Activated CD8-positive, alpha-beta T cell treated with anti-CD3 and anti-CD28 coated beads, Interleukin-2, amount 10 ng/mL, durations not matched to agents 7 days and 5 days (primary cell): ENCODE results near the gene LRRC58. TPM values are rescaled to one million over a fixed set of nuclear protein-coding genes. Genes with fewer than 3 reads are reported as not detected.
"Not testable (repeated sequence)": the region's sequence is repeated elsewhere in the genome, so short reads cannot be mapped to it uniquely, and the experiment has no call there.

Source experiments
- ATAC-seq: fragments of 150-1000 bp; cut with Tn5 transposase; one replicate; pipeline ENCODE4 v1.10.0; 2021; ENCODE audit warnings: moderate library complexity
- CTCF ChIA-PET: fragments of 350-600 bp; sonication (Branson Sonifier 250); formaldehyde crosslinking; loops from one replicate; lab custom pipeline; 2021; ENCODE audit warnings: antibody characterized with exemption; lab: Charles Lee
- POLR2A ChIA-PET: fragments of 350-600 bp; sonication (Branson Sonifier 250); formaldehyde crosslinking; loops from one replicate; lab custom pipeline; 2021; ENCODE audit warnings: antibody characterized with exemption; lab: Charles Lee
- DNase-seq: peaks from one replicate; pipeline ENCODE4 v3.0.0-alpha.2; 2020
- H3K27ac Mint-ChIP-seq: one replicate; pipeline ENCODE4 v1.8.0; 2021; ENCODE audit warnings: mild to moderate bottlenecking, mixed read lengths
- H3K27me3 Mint-ChIP-seq: one replicate; pipeline ENCODE4 v1.8.0; 2021; ENCODE audit warnings: low read depth, mixed read lengths
- H3K36me3 Mint-ChIP-seq: one replicate; pipeline ENCODE4 v1.8.0; 2021; ENCODE audit warnings: low read depth, mixed read lengths
- H3K4me1 Mint-ChIP-seq: one replicate; pipeline ENCODE4 v1.8.0; 2021; ENCODE audit warnings: low read depth, mixed read lengths
- H3K4me3 Mint-ChIP-seq: one replicate; pipeline ENCODE4 v1.8.0; 2021; ENCODE audit warnings: mild to moderate bottlenecking, mixed read lengths
- H3K9me3 Mint-ChIP-seq: one replicate; pipeline ENCODE4 v1.8.0; 2022; ENCODE audit warnings: mixed read lengths; ENCODE audit not compliant: insufficient read depth
- total RNA-seq, 2 experiments: library from RNA; stranded (reverse); gene quantifications; one replicate each; pipeline ENCODE4 v1.2.3, GENCODE V29; 2021

The LRRC58 gene
- total RNA-seq: 10 to 100 TPM; 25.5 to 27.9 TPM

GRCh38 chr3:120348991-120349854 is at the start of gene LRRC58:
TSS of gene LRRC58 (minus strand) at chr3:120349354. CDS start at chr3:120349243, 111 bp downstream.
- peak; percentile 91 for ATAC-seq
- POLR2A ChIA-PET: interaction anchor here (0.6 to 2.0 kb wide), 18 partner anchors 8 to 1110 kb away, joined by 3 to 22 read pairs (median 4); partner anchors contain the start of genes GSK3B and NDUFB4

DNA sequence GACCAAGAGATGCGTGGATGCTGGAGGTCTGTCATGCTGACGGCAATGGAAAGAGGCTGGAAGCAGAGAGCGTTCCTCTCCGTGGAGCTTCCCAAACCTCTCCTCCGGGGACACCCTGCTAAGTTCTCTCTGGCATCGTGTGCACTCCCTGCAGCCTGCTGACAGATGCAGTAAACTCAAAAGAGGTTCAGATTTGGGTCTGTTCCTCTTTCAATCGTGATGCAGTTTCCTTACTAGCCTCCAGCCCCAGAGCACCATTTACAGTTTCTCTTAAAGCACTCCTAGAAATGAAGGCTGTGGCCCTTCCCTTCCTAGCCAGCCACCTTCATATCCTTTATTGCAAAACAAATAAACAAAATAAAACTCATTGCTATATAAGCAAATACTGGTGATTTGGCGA is 47.3 kb upstream of the LRRC58 start:
- H3K9me3 Mint-ChIP-seq: no peaks in the 10 kb centered on the region
- ChIA-PET CTCF (interaction anchor here (1.6 kb wide), 1 partner anchor 152 kb away, joined by 3 read pairs; no protein-coding TSS in a partner anchor), POLR2A (interaction anchor here (0.6 kb wide), 1 partner anchor 632 kb away, joined by 4 read pairs; no protein-coding TSS in a partner anchor)
- H3K4me1 Mint-ChIP-seq: no peaks in the 10 kb centered on the region
- no peak for DNase-seq
- no peak overlapping the region for H3K27ac Mint-ChIP-seq
- H3K4me3 Mint-ChIP-seq: no peak overlapping the region
- no peaks in the 10 kb centered on the region for H3K27me3 Mint-ChIP-seq
- no peak for ATAC-seq
- no peaks in the 10 kb centered on the region for H3K36me3 Mint-ChIP-seq

More at GRCh38 chr3:120348991-120349854, at the start of gene LRRC58:
- Mint-ChIP-seq H3K4me1 (peaks cover 45% of the 10 kb centered on the region), H3K9me3 (no peaks in the 10 kb centered on the region), H3K27ac (peak within 1 kb of the TSS; percentile 89), H3K4me3 (peak within 1 kb of the TSS; percentile 89), H3K27me3 (peaks cover 19% of the 10 kb centered on the region), H3K36me3 (peaks cover 34% of the 10 kb centered on the region)
- DNase-seq: peak; percentile 90
- CTCF ChIA-PET: interaction anchor here (1.1 to 4.3 kb wide), 8 partner anchors 12 to 253 kb away, joined by 3 to 35 read pairs (median 5); no protein-coding TSS in a partner anchor

DNA sequence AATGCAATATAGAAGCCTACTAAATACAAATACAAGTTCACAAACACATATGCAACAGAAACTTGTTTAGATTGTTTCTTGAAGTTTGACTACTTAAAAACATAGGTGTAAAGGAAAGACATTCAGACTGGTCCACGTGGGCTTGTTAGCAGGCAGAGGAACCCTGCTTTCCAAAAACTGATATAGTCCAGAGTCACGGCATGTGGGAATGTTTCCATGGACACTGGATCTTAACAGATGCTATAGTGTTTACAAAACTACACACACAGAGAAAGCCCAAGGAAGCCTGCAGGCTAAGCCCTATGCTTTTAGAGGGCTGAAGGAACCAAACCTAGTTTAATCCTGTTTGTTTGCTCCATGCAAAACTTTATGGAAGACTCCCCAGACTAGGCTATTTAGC is 45.2 kb upstream of the LRRC58 start:
- Mint-ChIP-seq H3K4me3 (no peak overlapping the region), H3K27me3 (no peaks in the 10 kb centered on the region), H3K4me1 (no peaks in the 10 kb centered on the region), H3K27ac (no peak overlapping the region), H3K36me3 (no peaks in the 10 kb centered on the region), H3K9me3 (no peaks in the 10 kb centered on the region)
- CTCF ChIA-PET: interaction anchor here (0.9 kb wide), 1 partner anchor 8 kb away, joined by 4 read pairs; no protein-coding TSS in a partner anchor
- ATAC-seq (no peak), DNase-seq (no peak)
- POLR2A ChIA-PET: no interaction called here

GRCh38 chr3:120393761-120394160 is 44.6 kb upstream of the LRRC58 start:
- H3K27me3 Mint-ChIP-seq: no peaks in the 10 kb centered on the region
- ChIA-PET POLR2A (no interaction called here), CTCF (no interaction called here)
- no peak overlapping the region for H3K27ac Mint-ChIP-seq
- H3K4me1 Mint-ChIP-seq: no peaks in the 10 kb centered on the region
- no peaks in the 10 kb centered on the region for H3K9me3 Mint-ChIP-seq
- DNase-seq (no peak), ATAC-seq (no peak)
- H3K36me3 Mint-ChIP-seq: no peaks in the 10 kb centered on the region
- no peak overlapping the region for H3K4me3 Mint-ChIP-seq

DNA sequence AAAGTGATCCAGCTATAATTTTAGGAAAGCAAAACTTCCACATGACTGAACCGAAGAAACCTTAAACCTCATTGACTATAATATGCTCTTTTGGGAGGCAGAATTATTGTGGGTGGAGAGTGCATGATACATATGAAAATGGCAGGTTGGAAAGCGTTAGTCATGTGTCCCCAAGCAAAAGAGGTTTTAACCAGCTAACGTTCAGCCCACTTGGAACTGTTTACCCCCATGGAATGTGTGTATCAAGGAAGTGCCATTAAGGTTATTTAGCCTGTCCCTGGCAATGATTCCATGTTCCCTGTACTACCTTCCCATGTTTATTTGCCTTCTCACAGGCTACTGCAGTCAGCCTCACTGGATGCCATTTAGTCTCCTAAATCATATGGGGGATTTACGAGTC is 44.1 kb upstream of the LRRC58 start:
- no peaks in the 10 kb centered on the region for H3K27me3 Mint-ChIP-seq
- DNase-seq: no peak
- ChIA-PET POLR2A (interaction anchor here (0.7 kb wide), 1 partner anchor 222 kb away, joined by 7 read pairs; no protein-coding TSS in a partner anchor), CTCF (interaction anchor here (0.9 kb wide), 1 partner anchor 24 kb away, joined by 4 read pairs; no protein-coding TSS in a partner anchor)
- no peaks in the 10 kb centered on the region for H3K9me3 Mint-ChIP-seq
- no peaks in the 10 kb centered on the region for H3K36me3 Mint-ChIP-seq
- no peak for ATAC-seq
- H3K4me1 Mint-ChIP-seq: no peaks in the 10 kb centered on the region
- no peak overlapping the region for H3K27ac Mint-ChIP-seq
- no peak overlapping the region for H3K4me3 Mint-ChIP-seq

DNA sequence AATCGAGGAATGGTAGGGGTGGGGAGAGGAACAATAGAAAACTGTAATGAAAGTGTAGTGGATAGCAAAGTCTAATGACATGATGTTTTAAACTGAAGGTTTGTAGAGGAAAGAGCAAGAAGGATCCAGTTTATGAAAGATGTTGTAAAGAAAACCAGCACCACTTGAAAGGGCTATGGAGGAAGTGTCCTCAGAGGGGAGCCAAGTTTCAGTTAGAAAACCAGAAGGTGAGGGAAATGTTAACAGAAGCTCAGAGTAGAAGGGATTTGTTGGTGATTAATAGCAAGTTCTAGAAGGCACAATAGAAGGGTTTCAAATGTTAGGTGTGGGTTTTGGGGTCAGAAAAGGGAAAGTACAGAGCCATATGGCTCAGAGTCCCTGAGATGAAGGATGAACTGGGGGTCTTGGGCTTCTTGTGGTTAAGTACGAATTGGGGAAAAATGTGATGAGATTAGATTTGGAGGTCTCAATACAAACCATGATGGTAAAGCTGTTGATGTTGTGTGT is 33.8 kb upstream of the LRRC58 start:
- Mint-ChIP-seq H3K4me3 (no peak overlapping the region), H3K27me3 (peaks cover 2% of the 10 kb centered on the region), H3K27ac (no peak overlapping the region), H3K36me3 (no peaks in the 10 kb centered on the region), H3K9me3 (no peaks in the 10 kb centered on the region), H3K4me1 (no peaks in the 10 kb centered on the region)
- POLR2A ChIA-PET: no interaction called here
- DNase-seq (no peak), ATAC-seq (no peak)
- CTCF ChIA-PET: interaction anchor here (1.1 kb wide), 1 partner anchor 35 kb away, joined by 3 read pairs; no protein-coding TSS in a partner anchor

- no peak for ATAC-seq
- no peaks in the 10 kb centered on the region for H3K9me3 Mint-ChIP-seq
- no peaks in the 10 kb centered on the region for H3K4me1 Mint-ChIP-seq
- no peak for DNase-seq
- H3K27ac Mint-ChIP-seq: no peak overlapping the region
- H3K27me3 Mint-ChIP-seq: peaks cover 2% of the 10 kb centered on the region
- H3K36me3 Mint-ChIP-seq: no peaks in the 10 kb centered on the region
- CTCF ChIA-PET: interaction anchor here (0.7 kb wide), 1 partner anchor 36 kb away, joined by 4 read pairs; no protein-coding TSS in a partner anchor
- no peak overlapping the region for H3K4me3 Mint-ChIP-seq
- POLR2A ChIA-PET: no interaction called here
These were observed 32.3 kb upstream of the LRRC58 start for GRCh38 chr3:120381503-120381902.

GRCh38 chr3:120377948-120378347 is 28.8 kb upstream of the LRRC58 start:
- ATAC-seq, H3K27ac Mint-ChIP-seq, H3K9me3 Mint-ChIP-seq, POLR2A ChIA-PET, H3K4me3 Mint-ChIP-seq, H3K27me3 Mint-ChIP-seq, H3K36me3 Mint-ChIP-seq, H3K4me1 Mint-ChIP-seq, DNase-seq, CTCF ChIA-PET: not testable (repeated sequence)

DNA sequence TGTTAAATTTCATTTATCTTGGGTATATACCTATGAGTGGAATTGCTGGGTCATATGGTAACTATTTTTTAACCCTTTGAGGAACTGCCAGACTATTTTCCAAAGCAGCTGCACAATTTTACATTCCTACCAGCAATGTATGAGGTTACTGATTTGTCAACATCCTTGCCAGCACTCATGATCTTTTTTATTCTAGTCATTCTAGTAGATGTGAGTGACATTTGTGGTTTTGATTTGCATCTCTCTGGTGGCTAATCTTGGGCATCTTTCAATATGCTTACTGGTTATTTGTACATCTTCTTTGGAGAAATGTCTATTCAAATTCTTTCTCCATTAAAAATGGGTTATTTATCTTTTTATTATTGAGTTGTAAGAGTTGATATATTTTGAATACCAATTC is 21.3 kb upstream of the LRRC58 start:
- H3K4me1 Mint-ChIP-seq: no peaks in the 10 kb centered on the region
- no peak overlapping the region for H3K4me3 Mint-ChIP-seq
- CTCF ChIA-PET: no interaction called here
- H3K9me3 Mint-ChIP-seq: no peaks in the 10 kb centered on the region
- POLR2A ChIA-PET: no interaction called here
- DNase-seq (no peak), ATAC-seq (no peak)
- no peaks in the 10 kb centered on the region for H3K36me3 Mint-ChIP-seq
- H3K27me3 Mint-ChIP-seq: peaks cover 20% of the 10 kb centered on the region
- H3K27ac Mint-ChIP-seq: no peak overlapping the region

GRCh38 chr3:120369037-120369467 is 19.9 kb upstream of the LRRC58 start:
- Mint-ChIP-seq H3K4me1 (no peaks in the 10 kb centered on the region), H3K4me3 (no peak overlapping the region), H3K9me3 (no peaks in the 10 kb centered on the region), H3K36me3 (no peaks in the 10 kb centered on the region), H3K27ac (no peak overlapping the region), H3K27me3 (peaks cover 31% of the 10 kb centered on the region)
- ChIA-PET CTCF (interaction anchor here (1.0 kb wide), 1 partner anchor 36 kb away, joined by 3 read pairs; no protein-coding TSS in a partner anchor), POLR2A (no interaction called here)
- ATAC-seq (no peak), DNase-seq (no peak)

GRCh38 chr3:120368172-120368571 is 19.0 kb upstream of the LRRC58 start:
- Mint-ChIP-seq H3K4me3 (no peak overlapping the region), H3K27me3 (peaks cover 31% of the 10 kb centered on the region), H3K9me3 (no peaks in the 10 kb centered on the region), H3K36me3 (no peaks in the 10 kb centered on the region), H3K27ac (no peak overlapping the region), H3K4me1 (no peaks in the 10 kb centered on the region)
- ChIA-PET POLR2A (no interaction called here), CTCF (interaction anchor here (0.6 to 1.0 kb wide), 2 partner anchors 9 to 35 kb away, joined by 3 read pairs; no protein-coding TSS in a partner anchor)
- DNase-seq (no peak), ATAC-seq (no peak)
